Activated naive CD8-positive, alpha-beta T cell treated with anti-CD3 and anti-CD28 coated beads for 36 hours (primary cell): Measurements from ENCODE around the gene RAB5IF. TPM values are rescaled to one million over a fixed set of nuclear protein-coding genes. Genes with fewer than 3 reads are reported as not detected.
"Not testable (repeated sequence)": the region's sequence is repeated elsewhere in the genome, so short reads cannot be mapped to it uniquely, and the experiment has no call there.

ENCODE experiments used
- DNase-seq: peaks from one replicate; pipeline ENCODE4 v3.0.0; 2021
- H3K27ac Mint-ChIP-seq: one replicate; pipeline ENCODE4 v1.8.0; 2022; ENCODE audit warnings: mild to moderate bottlenecking, moderate library complexity, mixed read lengths
- H3K27me3 Mint-ChIP-seq: one replicate; pipeline ENCODE4 v1.8.0; 2022; ENCODE audit warnings: mild to moderate bottlenecking, mixed read lengths
- H3K36me3 Mint-ChIP-seq: one replicate; pipeline ENCODE4 v1.8.0; 2021; ENCODE audit warnings: mild to moderate bottlenecking, mixed read lengths
- H3K4me1 Mint-ChIP-seq: one replicate; pipeline ENCODE4 v1.8.0; 2021; ENCODE audit warnings: mixed read lengths
- H3K4me3 Mint-ChIP-seq: one replicate; pipeline ENCODE4 v1.8.0; 2022; ENCODE audit warnings: mild to moderate bottlenecking, moderate library complexity, mixed read lengths
- H3K9me3 Mint-ChIP-seq: one replicate; pipeline ENCODE4 v1.8.0; 2022; ENCODE audit warnings: mixed read lengths
- total RNA-seq, 2 experiments: library from RNA; stranded (reverse); gene quantifications; one replicate each; pipeline ENCODE4 v1.2.3, GENCODE V29; 2021

The RAB5IF gene
- total RNA-seq, 2 experiments from 2014 or later: 124 to 127 TPM

- no peaks in the 10 kb centered on the region for H3K27me3 Mint-ChIP-seq
- DNase-seq: no peak
- peaks cover 36% of the 10 kb centered on the region for H3K4me1 Mint-ChIP-seq
- no peak overlapping the region for H3K4me3 Mint-ChIP-seq
- H3K36me3 Mint-ChIP-seq: peaks cover 36% of the 10 kb centered on the region
- peak overlapping the region; percentile 44 for H3K27ac Mint-ChIP-seq
- H3K9me3 Mint-ChIP-seq: no peaks in the 10 kb centered on the region
Observed at GRCh38 chr20:36632147-36632486, 26.5 kb downstream of the RAB5IF start.

- no peak overlapping the region for H3K4me3 Mint-ChIP-seq
- H3K4me1 Mint-ChIP-seq: peaks cover 36% of the 10 kb centered on the region
- peaks cover 35% of the 10 kb centered on the region for H3K36me3 Mint-ChIP-seq
- DNase-seq: no peak
- H3K27ac Mint-ChIP-seq: peak overlapping the region; percentile 72
- no peaks in the 10 kb centered on the region for H3K9me3 Mint-ChIP-seq
- no peaks in the 10 kb centered on the region for H3K27me3 Mint-ChIP-seq
Observed at GRCh38 chr20:36632487-36633284, 27.1 kb downstream of the RAB5IF start.

DNA sequence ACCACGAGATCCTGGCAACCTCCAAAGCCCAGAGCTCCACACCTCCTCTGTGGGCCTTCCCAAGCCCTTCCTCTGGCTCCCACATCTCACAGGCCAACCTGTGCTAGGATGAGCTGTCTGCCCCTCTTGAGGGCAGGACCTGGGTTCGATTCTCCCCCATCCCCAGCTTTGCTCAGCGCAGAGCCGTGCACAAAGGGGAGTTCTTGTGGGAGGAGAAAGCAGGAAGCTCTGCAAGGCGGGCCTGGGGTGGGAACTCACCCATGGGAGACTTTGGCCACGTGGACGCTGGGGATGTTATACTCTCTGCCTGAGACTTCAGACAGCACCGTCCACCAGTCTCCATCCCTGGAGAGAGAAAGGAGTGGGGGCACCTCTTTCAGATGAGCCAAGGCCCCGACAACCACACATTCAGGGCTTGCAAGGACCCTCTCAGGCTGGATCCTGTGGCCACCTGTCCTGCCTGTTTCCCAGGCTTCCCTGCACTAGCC is 27.8 kb downstream of the RAB5IF start:
- Mint-ChIP-seq H3K4me3 (no peak overlapping the region), H3K36me3 (peaks cover 32% of the 10 kb centered on the region), H3K27ac (peak overlapping the region; percentile 72), H3K27me3 (no peaks in the 10 kb centered on the region), H3K4me1 (peaks cover 31% of the 10 kb centered on the region), H3K9me3 (no peaks in the 10 kb centered on the region)
- no peak for DNase-seq

DNA sequence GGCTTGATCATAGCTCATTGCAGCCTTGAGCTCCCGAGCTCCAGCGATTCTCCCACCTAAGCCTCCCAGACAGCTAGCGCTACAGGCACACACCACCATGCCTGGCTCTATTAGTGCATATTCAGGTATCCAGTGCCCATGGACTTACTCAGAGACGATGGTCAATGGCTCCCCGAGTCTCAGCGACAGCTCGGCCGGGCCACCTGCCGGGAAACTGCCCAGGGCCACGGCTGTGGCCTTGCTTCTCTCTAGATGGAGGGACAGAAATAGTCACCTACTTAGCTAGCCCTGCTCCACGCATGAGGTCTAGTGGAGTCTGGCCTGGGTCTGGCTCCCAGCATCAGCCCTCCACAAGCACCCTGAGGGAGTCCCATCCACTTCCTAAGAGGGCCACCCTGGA is 28.8 kb downstream of the RAB5IF start:
- H3K27me3 Mint-ChIP-seq: no peaks in the 10 kb centered on the region
- peaks cover 27% of the 10 kb centered on the region for H3K4me1 Mint-ChIP-seq
- H3K9me3 Mint-ChIP-seq: no peaks in the 10 kb centered on the region
- H3K27ac Mint-ChIP-seq: no peak overlapping the region
- H3K4me3 Mint-ChIP-seq: no peak overlapping the region
- H3K36me3 Mint-ChIP-seq: peaks cover 35% of the 10 kb centered on the region
- no peak for DNase-seq

DNA sequence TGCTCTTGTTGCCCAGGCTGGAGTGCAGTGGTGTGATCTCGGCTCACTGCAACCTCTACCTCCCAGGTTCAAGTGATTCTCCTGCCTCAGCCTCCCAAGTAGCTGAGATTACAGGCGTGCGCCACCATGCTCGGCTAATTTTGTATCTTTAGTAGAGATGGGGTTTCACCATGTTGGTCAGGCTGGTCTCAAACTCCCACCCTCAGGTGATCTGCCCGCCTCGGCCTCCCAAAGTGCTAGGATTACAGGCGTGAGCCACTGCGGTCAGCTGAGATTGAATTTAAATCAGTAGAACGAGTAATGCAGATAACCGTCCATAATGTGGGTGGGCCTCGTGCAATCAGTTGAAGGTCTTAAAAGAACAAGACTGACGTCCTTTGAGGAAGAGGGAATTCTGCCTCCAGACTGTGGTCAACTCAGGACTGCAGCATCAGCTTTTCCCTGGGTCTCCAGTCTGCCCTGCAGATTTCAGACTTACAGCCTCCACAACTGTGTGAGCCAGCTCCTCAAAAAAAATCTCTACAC is 33.4 kb downstream of the RAB5IF start:
- H3K4me3 Mint-ChIP-seq, H3K27me3 Mint-ChIP-seq, DNase-seq, H3K9me3 Mint-ChIP-seq: not testable (repeated sequence)
- peaks cover 42% of the 10 kb centered on the region for H3K36me3 Mint-ChIP-seq
- peaks cover 26% of the 10 kb centered on the region for H3K4me1 Mint-ChIP-seq
- peak overlapping the region; percentile 23 for H3K27ac Mint-ChIP-seq

GRCh38 chr20:36641506-36641843 is 35.9 kb downstream of the RAB5IF start:
- Mint-ChIP-seq H3K36me3 (peaks cover 51% of the 10 kb centered on the region), H3K4me1 (peaks cover 41% of the 10 kb centered on the region), H3K27ac (peak overlapping the region; percentile 67), H3K4me3 (no peak overlapping the region), H3K27me3 (no peaks in the 10 kb centered on the region), H3K9me3 (no peaks in the 10 kb centered on the region)
- no peak for DNase-seq

GRCh38 chr20:36642136-36642535 is 36.6 kb downstream of the RAB5IF start:
- no peaks in the 10 kb centered on the region for H3K9me3 Mint-ChIP-seq
- peaks cover 50% of the 10 kb centered on the region for H3K36me3 Mint-ChIP-seq
- no peak for DNase-seq
- H3K4me1 Mint-ChIP-seq: peaks cover 46% of the 10 kb centered on the region
- peak overlapping the region; percentile 97 for H3K27ac Mint-ChIP-seq
- H3K4me3 Mint-ChIP-seq: peak overlapping the region; percentile 98
- H3K27me3 Mint-ChIP-seq: no peaks in the 10 kb centered on the region

GRCh38 chr20:36644032-36644705 is 38.6 kb downstream of the RAB5IF start:
- no peaks in the 10 kb centered on the region for H3K27me3 Mint-ChIP-seq
- DNase-seq: peak; percentile 75
- H3K27ac Mint-ChIP-seq: peak overlapping the region; percentile 97
- H3K9me3 Mint-ChIP-seq: no peaks in the 10 kb centered on the region
- H3K36me3 Mint-ChIP-seq: peaks cover 41% of the 10 kb centered on the region
- peak overlapping the region; percentile 98 for H3K4me3 Mint-ChIP-seq
- peaks cover 48% of the 10 kb centered on the region for H3K4me1 Mint-ChIP-seq

GRCh38 chr20:36644706-36645095 is 39.1 kb downstream of the RAB5IF start:
- DNase-seq: peak; percentile 62
- no peaks in the 10 kb centered on the region for H3K27me3 Mint-ChIP-seq
- peak overlapping the region; percentile 98 for H3K4me3 Mint-ChIP-seq
- H3K36me3 Mint-ChIP-seq: peaks cover 41% of the 10 kb centered on the region
- no peaks in the 10 kb centered on the region for H3K9me3 Mint-ChIP-seq
- H3K4me1 Mint-ChIP-seq: peaks cover 48% of the 10 kb centered on the region
- H3K27ac Mint-ChIP-seq: peak overlapping the region; percentile 97

GRCh38 chr20:36645353-36645752 is 39.8 kb downstream of the RAB5IF start:
- Mint-ChIP-seq H3K27me3 (no peaks in the 10 kb centered on the region), H3K27ac (peak overlapping the region; percentile 97), H3K4me1 (peaks cover 46% of the 10 kb centered on the region), H3K4me3 (peak overlapping the region; percentile 98), H3K9me3 (no peaks in the 10 kb centered on the region), H3K36me3 (peaks cover 41% of the 10 kb centered on the region)
- DNase-seq: no peak

GRCh38 chr20:36645998-36646397 is 40.4 kb downstream of the RAB5IF start, which contains the start of gene SLA2:
Gene SLA2, minus strand, starts transcription at chr20:36646196. Its CDS starts 4,861 bp downstream, at chr20:36641335.
- Mint-ChIP-seq H3K27me3 (no peaks in the 10 kb centered on the region), H3K36me3 (peaks cover 41% of the 10 kb centered on the region), H3K27ac (peak within 1 kb of the TSS; percentile 97), H3K4me3 (peak within 1 kb of the TSS; percentile 98), H3K4me1 (peaks cover 46% of the 10 kb centered on the region), H3K9me3 (no peaks in the 10 kb centered on the region)
- peak; percentile 65 for DNase-seq

- peak overlapping the region; percentile 97 for H3K27ac Mint-ChIP-seq
- H3K36me3 Mint-ChIP-seq: peaks cover 37% of the 10 kb centered on the region
- no peak for DNase-seq
- peak overlapping the region; percentile 98 for H3K4me3 Mint-ChIP-seq
- H3K9me3 Mint-ChIP-seq: no peaks in the 10 kb centered on the region
- H3K4me1 Mint-ChIP-seq: peaks cover 42% of the 10 kb centered on the region
- no peaks in the 10 kb centered on the region for H3K27me3 Mint-ChIP-seq
Observed at GRCh38 chr20:36646678-36647077, 41.1 kb downstream of the RAB5IF start.

DNA sequence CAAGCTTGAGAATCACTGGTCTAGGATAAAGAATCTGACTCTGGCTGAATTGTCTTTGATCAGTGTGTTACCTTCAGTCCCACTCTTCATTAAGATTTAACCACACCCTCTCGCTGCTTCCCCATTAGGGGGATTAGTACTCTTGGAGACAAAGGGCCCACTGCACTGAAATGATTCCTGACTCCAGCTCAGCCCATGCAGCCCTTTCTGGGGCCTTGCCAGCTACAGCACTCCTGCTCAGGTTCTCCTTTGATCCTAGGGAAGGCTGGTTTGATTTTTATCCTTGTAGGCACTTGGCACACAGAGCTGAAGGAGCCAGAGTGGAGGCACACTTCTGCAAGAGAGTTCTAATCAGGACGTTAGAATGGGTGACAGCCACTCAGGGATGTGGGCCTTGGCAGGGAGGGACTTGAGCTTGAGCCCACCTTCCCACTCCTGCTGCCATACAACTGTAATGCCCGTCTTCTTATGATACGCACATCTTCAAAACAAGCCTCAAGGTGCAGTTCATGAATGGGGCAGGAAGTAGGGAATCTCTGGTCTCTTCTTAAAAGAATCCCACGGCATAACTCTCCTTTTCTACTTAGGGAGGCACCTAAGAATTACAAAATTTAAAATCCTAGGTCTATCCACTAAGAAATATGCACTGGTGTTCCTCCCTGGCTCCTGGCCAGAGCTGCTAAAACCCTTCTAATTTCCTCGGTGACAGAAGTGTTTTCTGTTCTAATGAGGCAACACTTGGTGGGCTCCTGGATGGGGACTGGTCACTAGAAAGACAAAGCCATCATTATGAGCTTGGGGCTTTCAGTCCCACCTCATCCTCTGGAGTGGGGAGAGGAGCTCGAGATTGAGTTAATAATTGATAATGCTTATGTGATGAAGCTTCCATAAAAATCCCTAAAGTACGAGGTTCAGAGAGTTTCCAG is 41.9 kb downstream of the RAB5IF start:
- H3K4me1 Mint-ChIP-seq: peaks cover 35% of the 10 kb centered on the region
- H3K4me3 Mint-ChIP-seq: peak overlapping the region; percentile 15
- peak overlapping the region; percentile 38 for H3K27ac Mint-ChIP-seq
- peaks cover 30% of the 10 kb centered on the region for H3K36me3 Mint-ChIP-seq
- H3K27me3 Mint-ChIP-seq: no peaks in the 10 kb centered on the region
- no peak for DNase-seq
- H3K9me3 Mint-ChIP-seq: no peaks in the 10 kb centered on the region

DNA sequence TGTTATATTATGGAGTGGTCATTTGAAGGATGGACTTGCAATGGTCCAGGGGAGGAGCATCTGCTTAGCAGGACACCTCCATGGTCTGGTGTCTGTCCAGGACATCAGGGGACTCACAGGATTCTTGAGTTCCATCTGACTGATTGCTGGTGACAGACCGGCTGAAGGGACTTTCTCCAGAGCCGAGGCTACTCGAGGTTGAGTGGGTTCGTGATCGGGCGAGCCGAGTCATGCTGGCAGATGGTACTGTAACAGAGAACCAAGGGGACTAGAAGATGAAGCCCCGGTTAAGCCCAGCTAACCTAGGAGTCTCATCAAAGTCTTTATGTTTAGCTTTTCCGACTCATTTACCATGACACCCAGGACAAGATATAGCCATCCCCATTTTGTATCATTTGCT is 47.9 kb downstream of the RAB5IF start:
- H3K4me1 Mint-ChIP-seq: peaks cover 10% of the 10 kb centered on the region
- no peak overlapping the region for H3K4me3 Mint-ChIP-seq
- no peaks in the 10 kb centered on the region for H3K27me3 Mint-ChIP-seq

More for the DNA sequence above, 47.9 kb downstream of the RAB5IF start:
- Mint-ChIP-seq H3K9me3 (peaks cover 1% of the 10 kb centered on the region), H3K36me3 (peaks cover 10% of the 10 kb centered on the region), H3K27ac (no peak overlapping the region)
- DNase-seq: no peak
